BJ (cell line): Measurements from ENCODE around the gene GIMAP6. TPM values are rescaled to one million over a fixed set of nuclear protein-coding genes. Genes with fewer than 3 reads are reported as not detected.
"Not testable (repeated sequence)": the region's sequence is repeated elsewhere in the genome, so short reads cannot be mapped to it uniquely, and the experiment has no call there.

Experiments used
- CTCF ChIA-PET: fragments of 350-600 bp; formaldehyde crosslinking; extraction: SDS; loops from one replicate; lab custom pipeline; 2021; ENCODE audit warnings: antibody characterized with exemption, inconsistent platforms; lab: Yijun Ruan, JAX
- POLR2A ChIA-PET: fragments of 300-600 bp; sonication (Branson Sonifier 250); formaldehyde crosslinking; extraction: SDS; loops from one replicate; lab custom pipeline; 2021; ENCODE audit warnings: antibody characterized with exemption; lab: Charles Lee
- DNase-seq: peaks from one replicate; pipeline ENCODE4 v3.0.0-alpha.2; 2011; ENCODE audit warnings: low read depth
- H3K27me3 ChIP-seq: 2 replicates; pipeline ENCODE4 v1.6.0; 2011; ENCODE audit warnings: low read length; ENCODE audit not compliant: control insufficient read depth, insufficient read depth
- H3K36me3 ChIP-seq: 2 replicates; pipeline ENCODE4 v1.5.1; 2011; ENCODE audit warnings: low read length; ENCODE audit not compliant: control insufficient read depth, insufficient read depth
- H3K4me3 ChIP-seq: 2 replicates; pipeline ENCODE4 v1.5.1; 2011; ENCODE audit warnings: low read depth, mild to moderate bottlenecking, control low read depth, low read length
- CTCF ChIP-seq: IDR thresholded peaks from 2 replicates; pipeline ENCODE4 v1.5.1; 2011; ENCODE audit warnings: low read depth, mild to moderate bottlenecking, control low read depth, inconsistent platforms, low read length, moderate library complexity; ENCODE audit not compliant: insufficient read depth
- polyA minus RNA-seq: library from RNA; depleted of rRNA, polyadenylated mRNA; stranded (reverse); fragments of >200 nt; gene quantifications from 2 replicates; pipeline ENCODE4 v1.2.3, GENCODE V29; 2011; rRNA and poly(A)+ RNA removed
- polyA plus RNA-seq: library from polyadenylated mRNA; depleted of rRNA; stranded (reverse); fragments of >200 nt; gene quantifications from 2 replicates; pipeline ENCODE4 v1.2.3, GENCODE V29; 2011; rRNA removed

Gene GIMAP6
- polyA plus RNA-seq (not detected in 2 replicates), polyA minus RNA-seq (not detected in 2 replicates)

DNA sequence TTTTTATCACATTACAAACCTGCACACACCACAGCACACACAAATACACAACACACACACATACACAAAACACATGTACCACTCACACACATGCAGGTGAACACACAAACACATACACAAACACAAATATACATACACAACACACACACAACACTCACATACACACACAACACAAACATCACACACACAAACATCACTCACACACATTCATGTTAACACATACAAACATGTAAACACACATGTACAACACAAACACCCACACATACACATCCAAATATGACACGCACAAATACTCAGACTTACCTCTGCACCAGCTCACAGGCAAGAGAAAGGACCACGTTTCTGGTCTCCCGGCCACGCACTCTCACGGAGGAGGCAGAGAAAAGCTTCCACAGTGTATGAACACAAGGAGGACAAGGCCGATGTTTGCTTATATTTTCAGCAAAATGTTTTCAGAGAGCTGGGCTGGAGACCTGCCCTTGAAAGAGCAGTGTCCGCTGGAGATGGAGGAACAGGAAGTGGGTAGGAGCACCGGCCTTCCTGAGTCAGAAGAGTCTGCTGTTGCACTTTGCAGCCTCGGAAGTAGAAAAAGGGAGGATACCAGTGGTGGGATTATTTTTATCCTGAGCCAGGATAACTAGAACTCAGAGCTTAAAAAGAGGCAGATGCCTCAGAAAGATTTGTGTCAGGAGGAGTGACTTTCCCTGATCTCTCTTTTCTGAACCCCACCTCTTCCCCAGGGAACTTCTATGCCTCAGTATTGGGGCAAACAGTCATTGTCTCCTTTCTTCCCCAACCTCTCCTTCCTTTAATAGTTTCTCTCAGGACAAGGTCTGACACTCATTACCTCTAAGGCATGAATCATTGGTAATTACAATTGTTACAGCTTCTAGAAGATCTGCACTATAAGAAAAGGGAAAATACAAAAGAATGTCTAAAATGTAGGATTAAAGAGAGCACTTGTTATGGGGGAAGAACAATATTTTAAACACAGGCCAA lies at the start of gene GIMAP6:
Gene GIMAP6 (minus strand): TSS at position 520 of the 999 bp plus-strand sequence. CDS start 2,243 bp downstream, outside the sequence.
- Histone ChIP-seq H3K4me3 (no peak within 1 kb of the TSS), H3K36me3 (no peaks in the 10 kb centered on the region), H3K27me3 (no peaks in the 10 kb centered on the region)
- ChIA-PET CTCF (no interaction called here), POLR2A (no interaction called here)
- DNase-seq: no peak
- no peak for TF ChIP-seq CTCF

DNA sequence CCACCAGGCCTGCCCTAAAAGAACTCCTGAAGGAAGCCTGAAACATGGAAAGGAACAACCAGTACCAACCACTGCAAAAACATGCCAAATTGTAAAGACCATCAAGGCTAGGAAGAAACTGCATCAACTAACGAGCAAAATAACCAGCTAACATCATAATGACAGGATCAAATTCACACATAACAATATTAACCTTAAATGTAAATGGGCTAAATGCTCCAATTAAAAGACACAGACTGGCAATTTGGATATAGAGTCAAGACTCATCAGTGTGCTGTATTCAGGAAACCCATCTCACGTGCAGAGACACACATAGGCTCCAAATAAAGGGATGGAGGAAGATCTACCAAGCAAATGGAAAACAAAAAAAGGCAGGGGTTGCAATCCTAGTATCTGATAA lies 48.2 kb upstream of the GIMAP6 start:
- H3K4me3 ChIP-seq, POLR2A ChIA-PET, DNase-seq, CTCF ChIA-PET, H3K36me3 ChIP-seq, H3K27me3 ChIP-seq: not testable (repeated sequence)

GRCh38 chr7:150678601-150679000 lies 46.4 kb upstream of the GIMAP6 start:
- H3K4me3 ChIP-seq, DNase-seq, H3K27me3 ChIP-seq, H3K36me3 ChIP-seq, POLR2A ChIA-PET, CTCF ChIA-PET: not testable (repeated sequence)

GRCh38 chr7:150676854-150677253 lies 44.7 kb upstream of the GIMAP6 start:
- CTCF ChIA-PET, H3K4me3 ChIP-seq, DNase-seq, H3K36me3 ChIP-seq, H3K27me3 ChIP-seq, POLR2A ChIA-PET: not testable (repeated sequence)

GRCh38 chr7:150676276-150676675 lies 44.1 kb upstream of the GIMAP6 start:
- DNase-seq, H3K36me3 ChIP-seq, POLR2A ChIA-PET, H3K4me3 ChIP-seq, H3K27me3 ChIP-seq, CTCF ChIA-PET: not testable (repeated sequence)

DNA sequence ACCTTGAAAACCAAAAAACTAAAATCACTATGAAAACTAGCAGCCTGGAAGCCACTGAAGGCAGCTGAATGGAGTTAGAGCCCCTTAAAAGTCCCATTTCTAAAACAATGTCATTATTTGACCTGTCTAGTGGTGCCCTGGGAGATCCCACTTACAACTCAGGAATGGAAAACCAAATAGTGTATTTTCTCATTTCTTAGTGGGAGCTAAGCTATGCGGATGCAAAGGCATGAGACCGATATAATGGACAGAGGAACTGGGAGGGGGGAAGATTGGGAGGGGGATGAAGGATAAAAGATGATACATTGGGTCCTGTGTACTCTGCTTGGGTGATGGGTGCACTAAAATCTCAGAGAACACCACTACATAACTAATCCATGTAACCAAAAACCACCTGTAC lies 43.5 kb upstream of the GIMAP6 start:
- POLR2A ChIA-PET: no interaction called here
- CTCF ChIA-PET: no interaction called here
- no peaks in the 10 kb centered on the region for H3K27me3 ChIP-seq
- no peaks in the 10 kb centered on the region for H3K36me3 ChIP-seq
- no peak for DNase-seq
- TF ChIP-seq CTCF: no peak
- no peak overlapping the region for H3K4me3 ChIP-seq

DNA sequence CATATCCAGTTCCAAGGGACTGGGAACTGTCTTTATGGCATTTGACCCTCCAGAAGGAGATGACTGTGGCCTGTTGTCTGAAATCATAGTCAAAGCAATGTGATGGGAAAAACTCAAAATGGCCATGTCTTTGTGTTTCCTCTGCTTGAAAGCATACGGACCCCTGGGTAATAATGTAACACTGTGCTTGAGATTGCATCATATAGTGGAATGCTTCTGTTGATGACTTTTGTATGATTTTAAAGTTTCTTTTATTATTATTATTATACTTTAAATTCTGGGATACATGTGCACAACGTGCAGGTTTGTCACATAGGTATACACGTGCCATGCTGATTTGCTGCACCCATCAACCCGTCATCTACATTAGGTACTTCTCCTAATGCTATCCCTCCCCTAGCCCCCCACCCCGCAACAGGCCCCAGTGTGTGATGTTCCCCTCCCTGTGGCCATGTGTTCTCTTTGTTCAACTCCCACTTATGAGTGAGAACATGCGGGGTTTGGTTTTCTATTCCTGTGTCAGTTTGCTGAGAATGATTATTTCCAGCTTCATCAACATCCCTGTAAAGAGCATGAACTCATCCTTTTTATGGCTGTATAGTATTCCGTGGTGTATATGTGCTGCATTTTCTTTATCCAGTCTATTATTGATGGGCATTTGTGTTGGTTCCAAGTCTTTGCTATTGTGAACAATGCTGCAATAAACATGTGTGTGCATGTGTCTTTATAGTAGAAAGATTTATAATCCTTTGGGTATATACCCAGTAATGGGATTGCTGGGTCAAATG lies 39.8 kb upstream of the GIMAP6 start:
- H3K36me3 ChIP-seq, DNase-seq, H3K4me3 ChIP-seq, H3K27me3 ChIP-seq, CTCF ChIA-PET, POLR2A ChIA-PET: not testable (repeated sequence)
